ENCODE data around the gene DUSP6.

The DUSP6 gene

DNA sequence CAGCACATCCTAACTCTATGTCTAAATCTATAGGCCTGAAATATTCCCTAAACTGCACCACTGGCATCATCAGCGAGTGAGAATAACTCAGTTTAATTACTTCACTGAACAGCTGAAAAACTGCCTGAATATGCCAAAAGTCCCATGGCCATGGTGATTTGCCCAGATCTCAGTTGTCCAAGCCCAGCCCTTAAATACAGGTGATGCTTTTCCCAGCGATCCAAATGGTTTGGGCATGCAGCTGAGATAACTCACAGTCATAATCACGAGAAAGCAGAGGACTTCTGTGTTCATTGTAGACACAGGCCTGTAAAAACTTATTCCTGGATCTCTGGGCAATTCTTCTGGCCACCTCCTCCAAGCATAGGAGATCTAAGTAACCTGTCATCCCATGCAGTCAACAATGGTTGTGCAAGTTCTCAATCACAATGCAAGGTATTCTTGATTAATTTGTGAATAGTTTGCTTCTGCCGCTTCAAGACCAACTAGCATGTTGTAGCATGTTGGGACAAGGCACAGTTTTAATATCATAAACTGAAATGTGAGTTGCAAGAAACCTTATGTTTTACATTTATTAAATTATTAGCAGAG, 40.5 kb downstream of the DUSP6 start:
- H3K79me1 ChIP-seq (ENCODE audit: low read depth, low read length): no peaks in the 10 kb centered on the region
- no peak overlapping the region for H2AK5ac ChIP-seq (ENCODE audit: low read depth, low read length)
- peaks cover 8% of the 10 kb centered on the region in 2 donors for H3K4me1 ChIP-seq (ENCODE audit: control insufficient read depth in 2 of 2, insufficient read depth in 1 of 2, low read depth in 1 of 2, low read length in 2 of 2)
- H3K9ac ChIP-seq (ENCODE audit: low read depth, low read length, poor library complexity): no peak overlapping the region
- no peak overlapping the region for H3K4me2 ChIP-seq (ENCODE audit: insufficient read depth, low read length, poor library complexity, severe bottlenecking)
- H4K91ac ChIP-seq (ENCODE audit: low read depth, low read length, poor library complexity): no peak overlapping the region
- H3K14ac ChIP-seq (ENCODE audit: low read length): no peak overlapping the region
- no peaks in the 10 kb centered on the region for H3K36me3 ChIP-seq (replicated peaks in 1 of 2; ENCODE audit: control insufficient read depth in 2 of 2, insufficient read depth in 2 of 2, low read length in 2 of 2)
- no peak overlapping the region for H2BK15ac ChIP-seq (ENCODE audit: low read length)
- H3K23ac ChIP-seq (ENCODE audit: low read depth, low read length, poor library complexity): no peak overlapping the region
- DNase-seq (ENCODE audit: low spot score): no peak
- no peak overlapping the region for H3K27ac ChIP-seq (replicated peaks; ENCODE audit: low read length)
- H3K4ac ChIP-seq (ENCODE audit: low read length): no peak overlapping the region
- H2AFZ ChIP-seq (ENCODE audit: low read length): no peak overlapping the region
- no CpG with 5 or more reads among the region's 4 CpGs for WGBS, 2 donors (ENCODE audit: extremely low coverage in 2 of 2, insufficient read length in 2 of 2, insufficient replicate concordance in 1 of 2)
- no peaks in the 10 kb centered on the region for H3K27me3 ChIP-seq (ENCODE audit: control insufficient read depth in 3 of 3, insufficient read depth in 3 of 3, low read depth in 1 of 3, low read length in 3 of 3)
- no peaks in the 10 kb centered on the region for H3K9me3 ChIP-seq (replicated peaks in 1 of 2; ENCODE audit: control insufficient read depth in 2 of 2, insufficient read depth in 1 of 2, low read depth in 1 of 2, low read length in 2 of 2)
- H3K4me3 ChIP-seq (ENCODE audit: low read length in 2 of 2): no peak overlapping the region
- no peak overlapping the region for H4K8ac ChIP-seq (ENCODE audit: low read depth, low read length)
- H2BK120ac ChIP-seq (ENCODE audit: low read depth, low read length): no peak overlapping the region
- H2BK5ac ChIP-seq (ENCODE audit: low read length): no peak overlapping the region
- H3K18ac ChIP-seq (ENCODE audit: low read length): no peak overlapping the region
- no peak overlapping the region for H2BK12ac ChIP-seq (ENCODE audit: low read length)

DNA sequence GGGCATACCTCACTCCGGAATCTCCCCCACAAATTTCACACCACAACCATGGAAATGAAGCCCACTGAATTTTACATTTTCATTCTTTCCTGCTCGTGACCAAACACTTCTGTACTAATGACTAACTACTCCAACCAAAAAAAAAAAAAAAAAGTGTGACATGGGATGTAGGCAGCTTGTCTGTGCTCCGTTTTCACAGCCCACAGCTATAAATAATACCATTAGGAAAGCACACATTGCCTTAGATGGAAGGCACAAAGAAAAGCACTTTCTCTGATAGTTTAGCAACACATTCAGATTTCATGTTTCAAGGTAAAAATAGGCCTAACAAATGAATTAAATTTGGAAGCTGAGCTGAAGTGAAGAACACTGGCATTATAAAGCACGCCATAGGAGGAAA, 42.5 kb downstream of the DUSP6 start:
- H3K18ac ChIP-seq (ENCODE audit: low read length): no peak overlapping the region
- no peak overlapping the region for H3K4me3 ChIP-seq (ENCODE audit: low read length in 2 of 2)
- no peak overlapping the region for H4K8ac ChIP-seq (ENCODE audit: low read depth, low read length)
- H2AFZ ChIP-seq (ENCODE audit: low read length): no peak overlapping the region
- no peaks in the 10 kb centered on the region for H3K27me3 ChIP-seq (ENCODE audit: control insufficient read depth in 3 of 3, insufficient read depth in 3 of 3, low read depth in 1 of 3, low read length in 3 of 3)
- no peak overlapping the region for H3K4ac ChIP-seq (ENCODE audit: low read length)
- H3K9me3 ChIP-seq (replicated peaks in 1 of 2; ENCODE audit: control insufficient read depth in 2 of 2, insufficient read depth in 1 of 2, low read depth in 1 of 2, low read length in 2 of 2): no peaks in the 10 kb centered on the region
- no peak overlapping the region for H3K4me2 ChIP-seq (ENCODE audit: insufficient read depth, low read length, poor library complexity, severe bottlenecking)
- no peak overlapping the region for H3K27ac ChIP-seq (replicated peaks; ENCODE audit: low read length)
- no CpG with 5 or more reads among the region's 4 CpGs for WGBS, 2 donors (ENCODE audit: extremely low coverage in 2 of 2, insufficient read length in 2 of 2, insufficient replicate concordance in 1 of 2)
- H3K79me1 ChIP-seq (ENCODE audit: low read depth, low read length): no peaks in the 10 kb centered on the region
- no peak overlapping the region for H2BK12ac ChIP-seq (ENCODE audit: low read length)
- no peak overlapping the region for H3K9ac ChIP-seq (ENCODE audit: low read depth, low read length, poor library complexity)
- DNase-seq (ENCODE audit: low spot score): no peak
- H3K14ac ChIP-seq (ENCODE audit: low read length): no peak overlapping the region
- no peak overlapping the region for H2BK120ac ChIP-seq (ENCODE audit: low read depth, low read length)
- no peak overlapping the region for H4K91ac ChIP-seq (ENCODE audit: low read depth, low read length, poor library complexity)
- peaks cover 0 to 5% of the 10 kb centered on the region in 2 donors for H3K4me1 ChIP-seq (ENCODE audit: control insufficient read depth in 2 of 2, insufficient read depth in 1 of 2, low read depth in 1 of 2, low read length in 2 of 2)
- H3K36me3 ChIP-seq (replicated peaks in 1 of 2; ENCODE audit: control insufficient read depth in 2 of 2, insufficient read depth in 2 of 2, low read length in 2 of 2): no peaks in the 10 kb centered on the region
- H2BK15ac ChIP-seq (ENCODE audit: low read length): no peak overlapping the region
- no peak overlapping the region for H2BK5ac ChIP-seq (ENCODE audit: low read length)
- no peak overlapping the region for H3K23ac ChIP-seq (ENCODE audit: low read depth, low read length, poor library complexity)
- no peak overlapping the region for H2AK5ac ChIP-seq (ENCODE audit: low read depth, low read length)

DNA sequence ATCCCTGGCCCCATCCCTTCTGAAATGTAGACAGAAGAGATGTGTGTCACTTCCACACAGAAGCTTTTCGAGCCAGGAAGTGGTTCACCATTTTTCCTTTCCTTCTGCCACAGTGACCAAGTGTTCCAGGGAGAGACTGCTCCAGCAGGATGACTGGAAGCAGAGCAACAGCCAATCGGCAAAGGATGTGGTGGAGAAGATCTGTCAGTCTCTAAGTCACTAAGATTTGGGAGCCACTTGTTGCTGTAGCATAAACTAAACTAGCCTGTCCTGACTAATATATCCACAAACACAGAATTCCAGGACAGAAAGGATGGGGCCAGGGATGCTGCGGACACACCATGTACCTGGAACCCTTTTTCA, 42.9 kb downstream of the DUSP6 start:
- Histone ChIP-seq H3K36me3 (replicated peaks in 1 of 2; ENCODE audit: control insufficient read depth in 2 of 2, insufficient read depth in 2 of 2, low read length in 2 of 2) (no peaks in the 10 kb centered on the region), H3K14ac (ENCODE audit: low read length) (no peak overlapping the region), H3K27ac (replicated peaks; ENCODE audit: low read length) (no peak overlapping the region), H2AK5ac (ENCODE audit: low read depth, low read length) (no peak overlapping the region), H3K18ac (ENCODE audit: low read length) (no peak overlapping the region), H3K4me1 (ENCODE audit: control insufficient read depth in 2 of 2, insufficient read depth in 1 of 2, low read depth in 1 of 2, low read length in 2 of 2) (peaks cover 0 to 1% of the 10 kb centered on the region in 2 donors), H3K4ac (ENCODE audit: low read length) (no peak overlapping the region), H2BK15ac (ENCODE audit: low read length) (no peak overlapping the region), H4K8ac (ENCODE audit: low read depth, low read length) (no peak overlapping the region), H3K4me3 (ENCODE audit: low read length in 2 of 2) (no peak overlapping the region), H3K79me1 (ENCODE audit: low read depth, low read length) (no peaks in the 10 kb centered on the region), H2BK5ac (ENCODE audit: low read length) (no peak overlapping the region), H3K4me2 (ENCODE audit: insufficient read depth, low read length, poor library complexity, severe bottlenecking) (no peak overlapping the region), H2BK12ac (ENCODE audit: low read length) (no peak overlapping the region), H3K9me3 (replicated peaks in 1 of 2; ENCODE audit: control insufficient read depth in 2 of 2, insufficient read depth in 1 of 2, low read depth in 1 of 2, low read length in 2 of 2) (no peaks in the 10 kb centered on the region), H3K9ac (ENCODE audit: low read depth, low read length, poor library complexity) (no peak overlapping the region), H3K27me3 (ENCODE audit: control insufficient read depth in 3 of 3, insufficient read depth in 3 of 3, low read depth in 1 of 3, low read length in 3 of 3) (no peaks in the 10 kb centered on the region), H4K91ac (ENCODE audit: low read depth, low read length, poor library complexity) (no peak overlapping the region), H3K23ac (ENCODE audit: low read depth, low read length, poor library complexity) (no peak overlapping the region), H2BK120ac (ENCODE audit: low read depth, low read length) (no peak overlapping the region), H2AFZ (ENCODE audit: low read length) (no peak overlapping the region)
- no peak for DNase-seq (ENCODE audit: low spot score)
- no CpG with 5 or more reads among the region's 3 CpGs for WGBS, 2 donors (ENCODE audit: extremely low coverage in 2 of 2, insufficient read length in 2 of 2, insufficient replicate concordance in 1 of 2)

DNA sequence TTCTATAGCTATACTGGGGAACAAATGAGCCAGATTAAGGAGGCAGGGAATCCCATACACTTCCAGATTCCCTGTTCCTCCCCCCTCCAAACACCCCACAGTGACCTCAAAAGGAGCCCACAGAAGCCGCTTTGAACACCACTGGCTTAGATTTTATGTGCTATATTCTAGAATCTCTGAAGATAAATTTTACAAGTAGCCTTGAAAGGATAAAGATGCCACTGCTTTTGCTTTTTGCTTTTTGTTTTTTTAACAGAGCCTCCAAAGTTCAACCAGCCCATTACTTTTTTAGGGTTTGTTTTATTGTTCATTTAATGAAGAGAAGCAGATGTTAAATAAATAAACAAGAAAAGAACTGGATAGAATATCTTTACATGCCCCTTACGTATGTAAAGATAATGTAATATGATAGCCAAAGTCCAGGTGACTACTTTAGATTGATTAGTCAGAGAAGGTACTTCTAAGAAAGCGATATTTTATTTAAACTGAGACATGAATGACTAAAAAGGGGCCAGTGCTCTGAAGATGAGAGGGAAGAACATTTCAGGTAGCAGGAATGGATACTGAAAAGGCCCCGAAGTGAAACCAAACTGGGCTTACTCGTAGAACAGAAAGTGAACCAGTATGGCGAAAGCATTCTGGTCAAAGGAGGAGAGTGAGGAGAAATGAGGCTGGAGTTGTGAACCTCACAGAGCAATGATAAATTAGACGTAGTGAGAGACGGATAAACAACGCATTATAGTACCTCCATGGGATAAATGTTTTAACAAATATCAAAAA, 44.6 kb downstream of the DUSP6 start:
- WGBS, 2 donors (ENCODE audit: extremely low coverage in 2 of 2, insufficient read length in 2 of 2, insufficient replicate concordance in 1 of 2): no CpG with 5 or more reads among the region's 9 CpGs
- Histone ChIP-seq H3K9me3 (replicated peaks in 1 of 2; ENCODE audit: control insufficient read depth in 2 of 2, insufficient read depth in 1 of 2, low read depth in 1 of 2, low read length in 2 of 2) (no peaks in the 10 kb centered on the region), H2AFZ (ENCODE audit: low read length) (peak overlapping the region; percentile 42), H2AK5ac (ENCODE audit: low read depth, low read length) (no peak overlapping the region), H2BK5ac (ENCODE audit: low read length) (no peak overlapping the region), H3K4me2 (ENCODE audit: insufficient read depth, low read length, poor library complexity, severe bottlenecking) (no peak overlapping the region), H3K14ac (ENCODE audit: low read length) (no peak overlapping the region), H4K8ac (ENCODE audit: low read depth, low read length) (no peak overlapping the region), H2BK15ac (ENCODE audit: low read length) (no peak overlapping the region), H3K4me3 (ENCODE audit: low read length in 2 of 2) (no peak overlapping the region), H3K36me3 (replicated peaks in 1 of 2; ENCODE audit: control insufficient read depth in 2 of 2, insufficient read depth in 2 of 2, low read length in 2 of 2) (no peaks in the 10 kb centered on the region), H3K79me1 (ENCODE audit: low read depth, low read length) (no peaks in the 10 kb centered on the region), H2BK12ac (ENCODE audit: low read length) (no peak overlapping the region), H3K27me3 (ENCODE audit: control insufficient read depth in 3 of 3, insufficient read depth in 3 of 3, low read depth in 1 of 3, low read length in 3 of 3) (no peaks in the 10 kb centered on the region), H4K91ac (ENCODE audit: low read depth, low read length, poor library complexity) (no peak overlapping the region), H3K4ac (ENCODE audit: low read length) (no peak overlapping the region), H2BK120ac (ENCODE audit: low read depth, low read length) (no peak overlapping the region), H3K4me1 (ENCODE audit: control insufficient read depth in 2 of 2, insufficient read depth in 1 of 2, low read depth in 1 of 2, low read length in 2 of 2) (no peaks in the 10 kb centered on the region), H3K23ac (ENCODE audit: low read depth, low read length, poor library complexity) (no peak overlapping the region), H3K9ac (ENCODE audit: low read depth, low read length, poor library complexity) (no peak overlapping the region), H3K27ac (replicated peaks; ENCODE audit: low read length) (no peak overlapping the region), H3K18ac (ENCODE audit: low read length) (no peak overlapping the region)
- no peak for DNase-seq (ENCODE audit: low spot score)
